ENCODE data around the gene CSPG4.
"Not testable (repeated sequence)": the region's sequence is repeated elsewhere in the genome, so short reads cannot be mapped to it uniquely, and the experiment has no call there.

Gene CSPG4

DNA sequence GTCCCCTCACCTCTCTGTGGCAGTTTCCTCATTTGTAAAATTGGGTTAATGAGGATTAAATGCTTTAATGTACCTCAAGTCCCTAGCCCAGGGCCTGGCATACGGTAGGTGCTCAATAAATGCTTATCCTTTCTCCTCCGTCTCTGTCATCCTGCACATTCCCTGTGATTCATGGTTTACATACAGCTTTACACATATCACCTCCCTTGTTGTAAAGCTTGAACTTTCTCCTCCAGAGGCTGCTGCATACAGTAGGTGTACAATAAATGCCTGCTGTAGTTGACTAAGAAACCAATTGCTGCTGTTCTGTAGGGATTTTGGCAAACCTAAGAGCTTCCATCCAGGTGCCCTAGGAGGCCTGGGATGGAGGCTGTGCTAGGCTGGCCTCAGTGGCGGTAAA lies 1.5 kb upstream of the CSPG4 start:
- no peak overlapping the region for H3K4me3 ChIP-seq (replicated peaks; ENCODE audit: low read depth, low read length)
- no peak for DNase-seq (ENCODE audit: low read depth)
- no peak for TF ChIP-seq CTCF (IDR thresholded peaks at IDR 0.05; ENCODE audit: low read length, missing control alignments)

DNA sequence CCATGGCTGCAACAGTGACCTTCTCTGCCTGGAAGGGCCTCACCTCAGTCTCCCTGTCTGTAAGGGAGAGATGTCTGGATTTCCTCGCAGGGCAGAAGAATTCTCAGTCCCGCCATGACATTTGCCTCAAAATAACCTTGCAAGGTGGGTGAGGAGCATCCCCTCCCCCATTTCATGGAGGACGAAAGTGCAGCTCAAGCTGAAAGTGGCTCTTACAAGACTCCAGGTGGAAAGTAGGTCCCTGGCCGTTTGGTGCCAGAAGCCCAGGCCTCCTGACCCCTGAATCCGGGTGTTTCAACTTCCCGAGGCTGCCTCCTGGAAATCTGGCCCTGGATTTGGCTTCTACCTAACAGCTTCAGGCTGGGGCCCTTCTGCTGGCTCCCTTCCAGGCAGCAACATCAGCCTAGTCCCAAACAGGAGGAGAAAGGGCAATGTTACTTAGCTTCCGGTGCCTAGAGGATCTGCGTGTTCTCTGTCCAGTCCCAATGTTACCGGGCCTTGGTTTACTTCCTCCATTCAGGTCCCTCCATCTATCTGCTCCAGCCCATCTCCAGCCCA lies 769 bp upstream of the CSPG4 start:
- TF ChIP-seq CTCF (IDR thresholded peaks at IDR 0.05; ENCODE audit: low read length, missing control alignments) = no peak
- DNase-seq (ENCODE audit: low read depth) = peak; percentile 53
- H3K4me3 ChIP-seq (replicated peaks; ENCODE audit: low read depth, low read length) = no peak overlapping the region

DNA sequence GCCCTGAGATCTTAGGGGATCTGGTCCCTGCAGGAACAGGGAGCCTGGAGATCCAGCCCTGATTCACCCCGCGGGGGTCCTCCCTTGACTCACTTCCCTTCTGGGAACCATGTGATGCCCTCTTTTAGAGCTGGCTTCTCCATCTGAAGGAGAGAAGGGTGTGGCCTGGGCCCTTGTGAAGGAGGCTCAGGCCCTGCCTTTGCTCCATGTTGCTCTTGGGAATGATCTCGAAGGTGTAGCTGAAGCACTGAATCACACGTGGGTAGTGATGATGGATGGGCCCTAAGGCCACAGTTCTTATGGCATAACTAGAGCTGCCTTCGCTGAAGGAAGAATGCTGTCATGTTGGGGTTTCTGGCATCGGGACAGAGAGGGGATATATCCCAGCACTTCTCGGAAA lies 1.2 kb downstream of the CSPG4 start:
- DNase-seq (ENCODE audit: low read depth) = not testable (repeated sequence)
- H3K4me3 ChIP-seq (replicated peaks; ENCODE audit: low read depth, low read length) = peak overlapping the region; percentile 14

GRCh38 chr15:75710874-75711273 lies 1.8 kb downstream of the CSPG4 start:
- not testable (repeated sequence) for H3K4me3 ChIP-seq (replicated peaks; ENCODE audit: low read depth, low read length); DNase-seq (ENCODE audit: low read depth)

DNA sequence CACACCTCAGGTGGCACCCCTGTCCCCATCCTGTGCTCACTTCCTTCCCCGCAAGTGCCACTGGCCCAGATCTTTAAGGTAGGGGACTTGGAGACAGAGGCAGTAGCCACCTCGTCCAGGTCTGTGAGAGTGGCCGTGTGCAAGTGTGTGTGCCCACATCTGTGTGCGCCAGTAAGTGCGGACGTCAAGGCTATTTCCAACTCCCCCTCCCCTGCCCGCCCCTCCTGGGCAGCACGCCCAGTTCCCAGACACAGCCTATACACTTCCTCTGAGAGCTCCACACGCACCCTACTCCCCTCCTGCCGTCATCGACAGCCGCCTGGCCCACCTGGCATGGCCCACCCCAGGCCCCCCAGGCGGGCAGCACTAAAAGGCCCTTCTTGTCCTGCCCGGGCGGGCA lies 3.2 kb downstream of the CSPG4 start:
- not testable (repeated sequence) for H3K4me3 ChIP-seq (replicated peaks; ENCODE audit: low read depth, low read length)
- peak; percentile 73 for DNase-seq (ENCODE audit: low read depth)

DNA sequence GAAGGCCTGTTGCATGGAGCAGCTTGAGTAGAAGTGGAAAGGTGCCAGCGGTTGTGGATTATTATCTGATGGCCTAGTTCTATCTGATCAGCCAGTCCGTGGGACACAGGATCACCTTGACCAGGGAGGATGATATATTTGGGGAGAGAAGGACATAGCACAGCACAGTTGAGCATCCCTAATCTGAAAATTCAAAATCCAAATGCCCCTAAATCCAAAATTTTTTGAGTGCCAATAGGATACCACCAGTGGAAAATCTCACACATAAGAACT lies 6.0 kb downstream of the CSPG4 start:
- no peak overlapping the region for H3K4me3 ChIP-seq (replicated peaks; ENCODE audit: low read depth, low read length)
- no peak for TF ChIP-seq CTCF (IDR thresholded peaks at IDR 0.05; ENCODE audit: low read length, missing control alignments)
- no peak for DNase-seq (ENCODE audit: low read depth)

GRCh38 chr15:75705854-75706681 lies 6.6 kb downstream of the CSPG4 start:
- no peak for DNase-seq (ENCODE audit: low read depth)
- no peak for TF ChIP-seq CTCF (IDR thresholded peaks at IDR 0.05; ENCODE audit: low read length, missing control alignments)
- no peak overlapping the region for H3K4me3 ChIP-seq (replicated peaks; ENCODE audit: low read depth, low read length)

GRCh38 chr15:75705375-75705774 lies 7.3 kb downstream of the CSPG4 start:
- not testable (repeated sequence) for DNase-seq (ENCODE audit: low read depth); H3K4me3 ChIP-seq (replicated peaks; ENCODE audit: low read depth, low read length)

GRCh38 chr15:75704618-75705017 lies 8.0 kb downstream of the CSPG4 start:
- no peak for DNase-seq (ENCODE audit: low read depth)
- no peak overlapping the region for H3K4me3 ChIP-seq (replicated peaks; ENCODE audit: low read depth, low read length)
- TF ChIP-seq CTCF (IDR thresholded peaks at IDR 0.05; ENCODE audit: low read length, missing control alignments) = no peak

Measured in fibroblast of pulmonary artery (primary cell).